Epithelial cell of proximal tubule (primary cell): ENCODE data around the gene IDI1. TPM values are rescaled to one million over a fixed set of nuclear protein-coding genes. Genes with fewer than 3 reads are reported as not detected.

ENCODE experiments used
- DNase-seq: peaks from one replicate; pipeline ENCODE4 v3.0.0-alpha.2; 2011; ENCODE audit warnings: low read depth
- H3K4me3 ChIP-seq: 2 replicates; pipeline ENCODE4 v1.5.1; 2011; ENCODE audit warnings: low read depth, mild to moderate bottlenecking, low read length
- CTCF ChIP-seq: conservative IDR thresholded peaks from 2 replicates; pipeline ENCODE4 v1.5.1; 2012; ENCODE audit warnings: low read depth, mild to moderate bottlenecking, low read length
- total RNA-seq: library from RNA; depleted of rRNA; stranded (reverse); fragments of >200 nt; gene quantifications from 2 replicates; pipeline ENCODE4 v1.2.3, GENCODE V29; 2015

Gene IDI1
- total RNA-seq: 40.7 and 118 TPM in 2 replicates

- peak within 1 kb of the TSS; percentile 66 for H3K4me3 ChIP-seq
- no peak for TF ChIP-seq CTCF
- DNase-seq: peak; percentile 76
Observed at GRCh38 chr10:1048732-1049424, at the start of gene IDI1. Gene IDI1, minus strand, starts transcription at chr10:1049119. Its CDS starts 116 bp downstream, at chr10:1049003.

GRCh38 chr10:1097436-1097835 is 48.5 kb upstream of the IDI1 start:
- TF ChIP-seq CTCF: no peak
- no peak overlapping the region for H3K4me3 ChIP-seq
- no peak for DNase-seq

GRCh38 chr10:1096287-1096889 is 47.5 kb upstream of the IDI1 start:
- DNase-seq: no peak
- no peak for TF ChIP-seq CTCF

GRCh38 chr10:1095498-1095897 is 46.6 kb upstream of the IDI1 start:
- DNase-seq: no peak
- no peak overlapping the region for H3K4me3 ChIP-seq
- TF ChIP-seq CTCF: no peak

More at GRCh38 chr10:1096287-1096889, 47.5 kb upstream of the IDI1 start:
- no peak overlapping the region for H3K4me3 ChIP-seq

GRCh38 chr10:1094112-1095057 is 45.5 kb upstream of the IDI1 start:
- no peak for TF ChIP-seq CTCF
- no peak for DNase-seq
- H3K4me3 ChIP-seq: no peak overlapping the region

- TF ChIP-seq CTCF: no peak
- DNase-seq: no peak
- H3K4me3 ChIP-seq: no peak overlapping the region
Observed at GRCh38 chr10:1093696-1094095, 44.8 kb upstream of the IDI1 start.
